ENCODE results near the gene ADARB1.
A peak's percentile ranks its signal among the peaks of the same experiment; 100 is the strongest.

ADARB1 gene

DNA sequence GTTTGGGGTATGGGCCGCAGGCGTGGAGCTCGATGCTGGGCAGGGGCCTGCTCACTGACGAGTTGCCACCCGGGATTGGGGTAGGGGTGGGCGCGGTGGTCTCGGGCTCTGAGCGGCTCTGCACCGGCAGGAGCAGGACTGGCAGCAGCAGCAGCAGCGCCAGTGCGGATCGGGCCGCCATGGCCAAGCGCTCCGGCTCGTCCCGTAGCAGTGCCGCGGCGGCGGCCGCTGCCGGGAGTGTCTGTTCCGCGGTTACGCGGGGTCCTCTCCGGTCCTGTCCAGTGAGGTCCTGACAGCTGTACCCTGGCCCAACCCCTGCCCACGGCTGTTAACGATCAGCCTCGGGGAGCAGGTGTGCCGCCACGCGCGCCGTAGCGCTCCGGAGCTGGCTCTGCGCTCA, 26.5 kb downstream of the ADARB1 start:
- no peak for DNase-seq

DNA sequence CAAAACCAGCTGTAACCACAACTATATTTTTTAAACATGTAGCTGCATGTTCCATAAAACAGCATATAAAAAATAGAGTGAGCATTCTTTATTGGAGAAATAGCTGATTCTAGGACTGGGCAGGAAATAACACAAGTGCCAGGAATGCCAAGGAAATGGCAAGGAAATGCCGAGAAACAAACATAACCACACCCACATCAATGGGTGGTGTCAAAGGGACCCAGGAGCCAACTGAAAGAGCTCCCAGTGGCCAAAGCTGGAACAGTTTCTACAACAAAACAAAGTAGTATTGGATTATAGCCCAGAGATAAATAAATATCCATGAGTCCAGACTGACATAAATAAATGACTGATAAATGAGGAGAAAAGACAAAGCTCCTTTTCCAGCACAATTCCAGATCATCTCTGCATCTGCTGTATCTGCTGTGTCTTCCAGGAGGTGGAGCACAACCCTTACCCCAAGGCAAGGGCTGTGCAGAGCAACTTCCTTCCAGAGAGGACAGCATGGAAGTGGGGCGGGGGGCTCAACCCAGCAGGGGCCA, 28.1 kb downstream of the ADARB1 start:
- DNase-seq = peak; percentile 65

DNA sequence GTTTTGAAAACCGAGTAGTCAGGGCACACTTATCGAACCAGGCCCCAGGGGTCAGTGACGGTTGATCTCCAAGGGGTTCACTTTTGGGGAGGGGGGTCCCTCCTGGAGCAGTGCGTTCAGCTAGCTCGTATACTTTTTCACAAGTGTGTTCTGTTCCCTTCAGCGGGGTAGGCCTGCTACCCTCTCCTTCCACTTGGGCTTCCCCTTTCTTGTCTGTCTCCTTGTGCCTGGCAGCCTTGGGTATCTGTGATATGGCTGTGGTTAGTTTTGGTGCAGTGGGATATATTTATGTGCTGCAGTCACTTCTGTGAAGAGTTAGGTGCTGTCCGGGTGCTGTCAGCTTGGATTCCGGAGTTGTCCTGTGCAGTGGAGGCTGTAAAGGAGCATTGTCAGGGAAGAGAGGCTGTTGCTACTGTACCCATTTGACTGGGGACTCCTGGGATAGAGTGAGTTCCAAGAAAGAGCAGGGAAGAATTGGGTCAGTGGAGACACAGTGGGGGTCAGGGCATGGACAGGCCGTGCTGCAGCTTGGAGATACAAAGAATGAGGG, 29.7 kb downstream of the ADARB1 start:
- DNase-seq = no peak

DNA sequence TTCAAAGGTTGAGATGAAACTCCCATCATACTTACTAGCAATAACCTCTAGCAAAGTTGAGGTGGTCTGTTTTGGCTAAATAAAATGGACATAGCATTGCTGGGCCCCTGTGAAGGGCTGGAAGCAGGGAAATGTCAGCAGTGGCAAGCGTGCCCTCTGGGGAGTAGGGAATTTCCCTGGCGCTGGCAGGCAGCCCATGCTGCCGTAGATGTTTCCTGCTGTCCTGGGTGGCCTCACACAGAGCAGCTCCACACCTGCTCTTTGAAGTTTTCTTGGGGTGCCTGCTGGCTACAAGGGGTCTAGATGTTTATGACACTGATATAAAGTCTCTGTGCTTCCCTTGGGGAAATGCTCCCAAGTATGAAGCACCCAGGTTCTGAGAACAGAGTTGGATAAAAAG, 30.2 kb downstream of the ADARB1 start:
- no peak for DNase-seq

- DNase-seq = no peak
Observed at GRCh38 chr21:45105906-45106485, 31.6 kb downstream of the ADARB1 start.

DNA sequence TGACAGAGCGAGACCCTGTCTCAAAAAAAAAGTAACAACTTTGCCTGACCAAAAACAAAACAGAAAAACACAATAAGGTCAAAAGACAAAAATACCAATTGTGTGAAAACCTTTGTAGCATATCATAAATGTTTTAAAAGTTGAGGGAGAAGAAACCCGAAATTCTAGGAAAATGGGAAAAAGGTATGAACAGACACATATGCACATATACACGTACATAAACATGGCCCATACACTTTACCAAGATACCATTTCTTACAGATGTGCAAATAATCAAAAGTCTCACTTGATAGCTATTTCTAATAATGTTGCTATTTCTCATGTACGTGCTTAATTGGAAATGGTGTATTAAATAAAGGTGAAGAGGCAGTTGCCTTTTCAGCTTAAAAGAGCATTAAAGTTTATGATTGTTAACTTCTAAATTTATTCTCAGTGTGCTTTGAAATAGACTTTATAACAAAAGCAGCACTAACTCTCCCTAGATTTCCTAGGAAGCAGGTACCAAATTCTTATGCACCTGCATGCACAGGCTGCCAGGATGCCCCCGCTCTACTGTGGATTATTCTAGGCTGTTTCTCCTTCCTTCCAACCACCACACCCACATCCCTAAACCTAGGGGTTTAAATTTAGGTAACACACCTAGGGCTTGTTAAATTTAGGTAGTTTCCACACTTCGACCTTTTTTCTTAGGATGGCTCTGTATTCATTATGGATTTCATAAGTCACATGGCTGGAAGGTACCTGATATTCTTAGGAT, 33.8 kb downstream of the ADARB1 start:
- DNase-seq = no peak

DNA sequence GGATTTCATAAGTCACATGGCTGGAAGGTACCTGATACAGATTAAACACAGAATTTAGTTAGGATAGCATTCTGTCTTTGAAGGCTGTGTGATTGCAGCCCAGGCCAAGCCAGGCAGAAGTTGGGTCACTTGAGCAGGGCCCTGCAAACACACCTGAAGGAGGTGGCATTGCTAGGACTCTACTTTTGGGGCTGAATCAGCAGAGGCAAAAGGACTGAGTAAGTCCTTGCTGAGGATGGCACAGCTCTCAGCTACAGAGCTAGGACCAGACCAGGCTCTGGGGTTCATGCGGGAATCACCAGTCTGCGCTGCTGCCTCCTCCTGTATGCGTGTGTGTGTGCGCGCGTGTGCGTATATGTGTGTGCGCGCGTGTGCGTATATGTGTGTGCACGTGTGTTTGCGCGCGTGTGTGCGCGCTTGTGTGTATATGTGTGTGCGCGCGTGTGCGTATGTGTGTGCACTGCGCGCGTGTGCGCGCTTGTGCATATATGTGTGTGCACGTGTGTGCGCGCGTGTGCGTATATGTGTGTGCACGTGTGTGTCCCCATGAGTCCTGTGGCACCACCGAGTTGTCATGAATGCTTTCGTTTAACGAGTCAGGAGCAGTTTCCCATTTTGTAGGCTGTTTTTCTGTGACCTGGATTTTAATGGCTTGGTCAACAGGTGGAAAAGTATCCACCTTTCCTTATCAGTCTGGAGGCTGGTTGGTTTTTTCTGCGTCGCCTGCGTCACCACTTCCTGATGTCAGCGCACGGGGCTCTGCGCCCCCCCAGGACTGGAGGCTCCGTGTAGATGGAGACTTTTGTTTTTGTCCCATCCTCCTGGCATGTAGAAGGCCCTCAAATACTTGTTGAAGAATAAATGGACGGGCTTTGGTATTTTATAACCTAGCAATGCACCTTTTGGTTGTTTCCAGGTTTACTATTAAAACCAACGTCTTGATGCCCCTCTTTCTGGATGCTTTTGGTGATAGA, 34.7 kb downstream of the ADARB1 start:
- DNase-seq = no peak

GRCh38 chr21:45109831-45110492, 35.6 kb downstream of the ADARB1 start:
- no peak for DNase-seq

- DNase-seq = no peak
Observed at GRCh38 chr21:45110873-45111624, 36.7 kb downstream of the ADARB1 start.

- DNase-seq = no peak
Observed at GRCh38 chr21:45111703-45112102, 37.3 kb downstream of the ADARB1 start.

GRCh38 chr21:45112371-45112770, 38.0 kb downstream of the ADARB1 start:
- peak; percentile 53 for DNase-seq

DNA sequence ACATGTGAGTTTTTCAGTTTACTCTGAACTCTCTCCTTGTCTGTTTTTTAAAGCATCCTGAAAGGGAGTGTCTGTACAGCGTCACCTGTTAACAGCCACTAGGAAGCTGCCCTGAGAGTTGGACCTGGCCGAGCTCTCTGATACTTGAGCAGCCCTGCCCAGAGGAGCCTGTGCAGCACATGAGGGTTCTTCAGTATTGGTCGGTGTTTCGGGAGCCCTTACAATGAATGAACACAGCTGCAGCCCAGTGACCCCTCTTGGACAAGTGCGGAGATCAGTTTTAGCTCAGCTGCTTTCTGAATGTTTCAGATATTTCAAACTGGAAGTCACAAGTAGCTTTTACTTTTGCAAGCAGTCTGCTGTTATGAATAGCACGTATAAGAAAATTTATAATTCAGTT, 39.2 kb downstream of the ADARB1 start:
- no peak for DNase-seq

GRCh38 chr21:45114072-45114471, 39.7 kb downstream of the ADARB1 start:
- DNase-seq = no peak

DNA sequence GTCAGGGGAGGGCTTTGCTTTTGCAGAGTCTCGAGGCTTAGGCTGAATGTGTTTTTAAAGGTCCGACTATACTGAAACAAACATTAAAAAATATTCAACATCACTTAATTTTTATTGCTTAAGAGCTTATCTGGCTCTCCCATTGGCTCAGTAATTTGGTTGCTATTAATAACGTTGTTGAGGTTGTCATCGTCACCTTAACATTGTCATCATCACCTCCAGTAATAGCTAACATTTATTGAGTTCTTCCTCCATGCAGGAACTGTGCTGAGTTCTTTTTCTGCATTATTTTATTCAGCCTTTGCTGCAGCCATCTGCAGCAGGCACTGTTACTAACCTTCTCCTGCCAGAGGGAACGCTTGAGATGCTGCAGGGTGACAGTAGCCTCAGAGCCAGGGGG, 40.1 kb downstream of the ADARB1 start:
- DNase-seq = no peak

- DNase-seq = no peak
Observed at GRCh38 chr21:45115141-45115540, 40.8 kb downstream of the ADARB1 start.

DNA sequence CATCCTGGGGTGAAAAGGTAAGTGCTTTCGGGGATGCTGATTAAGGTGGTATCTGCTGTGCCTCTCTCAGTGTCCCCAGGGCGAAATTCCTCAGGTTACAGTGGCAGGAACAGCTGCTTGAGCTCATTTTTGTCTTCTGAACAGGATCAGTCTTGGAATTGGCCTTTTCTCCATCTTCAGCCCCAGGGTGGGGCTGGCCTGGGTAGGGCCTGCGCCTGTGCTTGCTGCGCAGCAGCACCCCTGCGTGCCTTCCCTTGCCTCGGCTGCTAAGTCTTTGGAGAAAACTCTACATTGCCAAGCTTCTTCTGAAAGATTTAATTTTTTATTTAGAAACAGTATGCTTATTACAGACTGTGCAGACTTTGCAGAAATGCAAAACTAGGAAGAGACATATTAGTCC, 41.7 kb downstream of the ADARB1 start:
- DNase-seq = no peak

DNA sequence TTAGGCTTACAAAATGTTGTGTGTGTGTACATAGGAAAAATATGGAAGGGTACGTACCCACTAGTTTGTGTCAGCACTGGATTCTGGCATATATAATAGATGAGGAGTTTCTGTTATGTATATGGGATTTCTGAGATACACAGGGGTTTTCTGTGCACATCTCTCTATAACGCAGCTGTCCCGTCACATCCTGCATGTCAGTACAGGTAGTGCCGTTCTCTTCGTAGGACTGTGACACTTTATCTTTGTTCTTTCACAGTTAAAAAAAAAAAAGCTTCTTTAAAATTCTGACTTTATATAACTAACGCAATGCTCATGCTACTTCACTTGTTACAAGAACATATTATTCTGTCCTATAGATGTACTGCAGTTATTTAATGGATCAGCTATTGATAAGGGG, 42.9 kb downstream of the ADARB1 start:
- no peak for DNase-seq

DNA sequence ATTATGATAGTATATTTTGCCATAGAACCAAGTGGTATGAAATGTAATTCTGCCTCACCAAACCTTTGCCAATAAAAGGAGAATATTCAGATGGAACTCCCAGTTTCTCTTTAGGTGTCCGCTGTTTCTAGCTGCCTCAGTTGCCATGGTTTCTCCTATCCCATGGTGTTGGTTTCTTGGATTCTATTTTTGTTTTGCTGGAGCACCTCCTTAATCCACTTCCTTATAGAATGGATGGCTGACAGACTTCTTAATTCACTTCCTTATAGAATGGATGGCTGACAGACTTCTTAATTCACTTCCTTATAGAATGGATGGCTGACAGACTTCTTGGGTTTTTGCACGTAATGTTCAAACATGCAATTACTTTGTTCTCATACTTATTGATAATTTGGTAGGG, 43.7 kb downstream of the ADARB1 start:
- DNase-seq = no peak

DNA sequence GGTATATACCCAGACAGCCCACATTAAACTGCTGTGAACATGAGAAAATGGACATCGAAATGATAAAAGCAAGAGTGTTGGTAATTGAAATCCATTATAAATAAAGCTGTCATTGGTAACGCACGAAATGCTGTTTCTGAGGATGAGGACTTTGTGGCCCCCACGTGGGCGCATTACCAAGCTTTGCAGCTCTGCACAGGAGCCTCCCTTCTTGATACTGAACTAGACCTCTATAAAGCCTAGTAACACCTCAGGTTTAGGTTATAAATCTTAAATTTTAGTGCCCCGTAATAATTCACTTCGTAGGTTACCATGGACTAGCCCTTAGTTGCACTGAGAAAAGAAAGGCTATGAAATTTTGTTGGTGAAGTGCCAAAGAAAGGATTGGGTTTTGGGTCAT, 45.4 kb downstream of the ADARB1 start:
- no peak for DNase-seq

DNA sequence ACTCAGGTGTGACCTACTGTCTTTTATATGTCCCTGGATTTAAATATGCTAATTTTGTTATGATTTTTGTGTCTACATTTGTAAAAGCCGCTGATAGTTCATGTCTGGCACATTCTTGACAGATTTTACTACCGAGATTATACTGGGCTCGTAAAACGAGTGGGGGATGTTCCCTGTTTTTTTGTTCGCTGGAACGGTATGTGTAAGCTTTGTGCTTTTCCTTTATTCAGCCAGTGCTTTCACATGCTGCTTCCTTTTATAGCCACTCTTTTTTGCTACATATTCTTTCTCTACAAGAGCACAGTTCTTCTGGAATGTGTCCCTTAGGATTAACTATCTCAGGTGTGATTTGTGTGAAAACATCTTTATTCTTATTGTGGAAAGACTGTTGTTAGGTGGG, 46.6 kb downstream of the ADARB1 start:
- DNase-seq = no peak

- no peak for DNase-seq
Observed at GRCh38 chr21:45122030-45122429, 47.6 kb downstream of the ADARB1 start.

Data from HCEC 1CT (cell line).